GM19397 (cell line): Measurements from ENCODE around the gene HIGD1B.

Source experiments
- ATAC-seq: cut with Tn5 transposase; IDR thresholded peaks from one replicate; pipeline ENCODE4 v1.9.1; 2021; ENCODE audit warnings: mild to moderate bottlenecking, moderate library complexity; ENCODE audit not compliant: unreplicated experiment

Gene HIGD1B

DNA sequence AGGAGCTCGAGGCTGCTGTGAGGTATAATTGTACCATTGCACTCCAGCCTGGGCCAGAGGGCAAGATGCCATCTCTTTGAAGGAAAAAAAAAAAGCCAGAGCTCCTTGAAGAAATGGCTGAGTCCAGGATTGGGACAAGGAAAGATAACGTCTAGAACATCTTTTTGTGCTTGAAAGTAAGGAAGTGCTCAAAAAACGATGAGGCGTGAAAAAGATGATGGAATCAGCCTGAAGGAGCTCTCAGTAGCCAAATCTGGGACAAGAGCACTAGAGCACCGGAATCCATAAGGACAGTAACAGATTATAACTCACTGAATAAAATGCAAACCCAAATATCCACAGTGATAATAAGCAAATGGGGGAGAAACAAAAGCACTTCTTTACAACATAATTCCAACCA, 29.4 kb downstream of the HIGD1B start:
- ATAC-seq: no peak

DNA sequence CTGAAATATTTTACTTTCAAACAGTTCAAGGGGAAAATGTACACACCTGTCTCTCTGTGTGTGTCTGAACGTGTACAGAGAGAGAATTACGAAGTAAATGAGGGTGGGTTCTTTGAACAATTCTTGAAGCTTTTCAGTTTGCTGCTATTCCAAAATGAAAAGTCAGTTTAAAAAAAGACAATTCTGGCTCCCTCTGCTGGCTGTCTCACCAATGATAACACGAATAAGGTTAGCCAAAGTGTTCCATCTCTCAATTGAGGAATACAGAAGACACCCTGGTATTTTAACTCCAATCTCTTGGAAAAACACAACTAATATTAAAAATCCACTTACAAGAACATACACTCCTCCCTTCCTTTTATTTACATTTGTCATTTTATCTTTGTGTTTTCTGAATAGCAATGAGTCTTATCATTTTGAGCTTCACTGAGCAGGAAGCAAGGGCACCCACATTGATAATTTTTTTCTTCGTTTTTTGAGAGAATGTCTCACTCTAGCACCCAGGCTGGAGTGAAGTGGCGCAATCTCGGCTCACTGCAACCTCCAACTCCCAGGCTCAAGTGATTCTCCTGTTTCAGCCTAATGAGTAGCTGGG, 31.0 kb downstream of the HIGD1B start:
- ATAC-seq: no peak

DNA sequence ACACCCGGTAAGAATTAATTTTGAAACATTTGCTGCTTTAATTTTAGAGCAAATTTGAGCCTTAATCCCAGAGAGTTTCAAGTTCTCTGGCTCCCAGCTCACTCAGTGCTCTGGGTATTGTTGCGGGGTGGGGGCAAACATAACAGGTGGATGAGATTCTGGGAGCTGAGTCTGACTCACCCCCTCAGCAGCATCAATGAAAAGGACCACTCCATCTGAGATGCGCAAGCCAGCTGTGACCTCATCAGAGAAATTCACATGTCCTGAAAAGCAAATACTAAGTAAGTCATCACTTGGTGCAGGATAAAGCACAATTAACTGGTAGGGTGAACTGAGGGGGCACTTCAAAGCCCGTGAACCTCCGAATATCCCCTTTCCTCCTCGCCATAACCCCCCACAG, 31.7 kb downstream of the HIGD1B start:
- ATAC-seq: no peak

DNA sequence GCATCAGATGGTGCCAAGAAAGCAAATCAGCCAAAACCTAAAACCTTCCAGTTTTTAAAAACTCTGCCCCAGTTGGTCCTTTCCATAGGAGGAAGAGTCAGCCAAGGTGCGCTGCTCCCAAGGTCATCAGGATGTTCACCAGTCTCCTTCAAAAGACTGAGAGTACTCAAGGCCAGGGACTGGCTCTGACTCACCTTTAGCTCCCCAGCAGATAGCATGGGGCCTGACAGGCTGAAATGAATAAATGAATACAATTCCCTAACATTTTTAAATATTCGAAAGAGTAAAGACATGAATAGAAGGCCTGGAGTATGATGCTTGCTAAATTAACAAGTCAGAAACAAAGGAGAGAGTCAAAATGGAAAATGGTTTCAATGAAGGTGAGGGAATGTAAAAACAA, 32.4 kb downstream of the HIGD1B start:
- no peak for ATAC-seq

DNA sequence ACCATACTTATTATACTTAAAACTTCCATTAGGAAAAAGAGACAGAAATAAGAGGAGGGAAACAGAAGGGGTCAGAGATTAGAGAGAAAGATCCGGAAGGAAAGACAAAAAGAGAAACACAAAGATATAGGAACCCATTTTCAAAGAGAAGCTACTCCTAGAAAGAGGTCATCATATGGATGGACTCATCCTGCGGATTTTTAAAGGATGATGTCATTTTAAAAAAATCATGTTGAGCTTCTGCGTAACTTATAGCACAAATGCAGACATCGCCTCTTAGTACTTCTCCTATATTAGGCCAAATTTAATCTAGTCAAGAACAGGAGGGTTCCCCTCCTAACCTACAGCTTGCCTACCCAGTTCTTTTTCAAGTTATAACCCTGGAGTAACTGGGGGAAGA, 33.5 kb downstream of the HIGD1B start:
- no peak for ATAC-seq

DNA sequence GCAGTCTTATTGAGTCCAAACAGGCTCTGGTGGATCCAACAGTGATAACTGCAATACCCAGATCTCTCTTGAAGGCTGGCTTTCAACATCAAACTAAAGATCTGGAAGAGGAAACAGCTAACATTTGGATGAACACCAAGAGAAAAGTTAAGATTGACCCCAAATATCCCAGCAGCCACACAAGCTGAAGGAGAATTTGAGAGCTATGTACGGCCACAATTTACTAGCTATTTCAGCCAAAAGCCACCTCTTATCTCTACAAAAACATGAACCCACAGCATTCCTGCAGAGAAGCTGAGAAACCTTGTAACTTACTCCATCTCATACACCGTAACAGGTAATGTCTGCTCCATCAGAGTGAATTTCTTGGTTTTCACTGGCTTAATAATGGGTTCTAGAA, 37.3 kb downstream of the HIGD1B start:
- ATAC-seq: no peak

DNA sequence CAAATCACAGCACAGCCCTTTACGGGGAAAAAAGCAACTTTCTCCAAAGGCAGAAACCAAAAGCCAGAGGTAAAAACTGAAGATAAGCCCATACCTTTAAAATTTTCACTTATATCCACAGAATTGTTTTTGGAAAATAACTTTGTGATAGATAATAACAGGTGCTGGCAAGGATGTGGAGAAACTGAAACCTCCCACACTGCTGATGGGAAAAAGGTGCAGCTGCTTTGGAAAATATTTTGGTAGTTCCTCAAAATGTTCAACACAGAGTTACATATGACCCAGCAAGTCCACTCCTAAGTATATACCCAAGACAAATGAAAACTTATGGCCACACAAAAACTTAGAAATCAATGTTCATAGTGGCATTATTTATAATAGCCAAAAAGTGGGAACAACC, 39.3 kb downstream of the HIGD1B start:
- ATAC-seq: no peak

DNA sequence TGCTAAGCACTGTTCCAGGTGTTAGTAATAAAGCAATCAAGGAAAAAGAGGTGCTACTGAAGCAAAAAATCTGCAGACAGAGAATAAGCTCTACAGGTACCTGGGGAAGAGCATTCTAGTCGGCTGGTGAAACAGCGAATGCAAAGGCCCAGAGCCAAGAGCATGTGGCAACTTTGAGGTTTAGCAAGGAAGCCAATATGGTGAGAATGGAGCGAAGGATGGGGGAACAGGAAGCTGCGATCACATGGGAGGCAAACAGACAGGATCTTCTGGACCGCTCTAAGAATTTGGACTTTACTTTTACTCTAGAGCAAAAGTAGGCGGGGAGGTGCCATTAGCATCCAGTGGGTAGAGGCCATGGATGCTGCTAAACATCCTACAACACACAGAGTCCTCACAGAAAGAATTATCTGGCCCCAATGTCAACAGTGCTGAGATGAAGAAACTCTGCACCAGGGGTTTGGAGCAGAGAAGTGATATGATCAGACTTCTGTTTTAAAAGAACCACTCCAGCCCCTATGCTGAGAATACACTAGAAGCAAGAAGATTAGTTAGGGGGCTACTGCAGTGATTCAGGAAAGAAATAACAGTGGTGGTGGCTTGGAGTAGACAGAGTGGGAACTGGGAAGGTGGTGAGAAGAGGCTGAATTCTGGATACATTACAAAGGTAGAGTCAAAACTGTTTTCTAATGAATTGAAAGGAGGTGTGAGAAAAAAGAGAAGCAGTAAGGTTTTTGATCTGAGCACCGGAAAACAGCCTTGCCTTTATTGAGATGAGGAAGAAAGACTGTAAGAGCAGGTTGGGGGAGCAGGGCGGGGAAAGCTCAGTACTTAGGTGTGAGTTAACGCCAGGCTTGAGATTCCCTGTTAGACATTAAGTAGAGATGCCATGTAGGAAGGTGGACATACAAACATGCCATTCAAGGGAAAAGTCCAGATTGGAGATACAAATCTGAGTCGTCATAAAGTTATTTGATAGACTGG, 40.6 kb downstream of the HIGD1B start:
- no peak for ATAC-seq

DNA sequence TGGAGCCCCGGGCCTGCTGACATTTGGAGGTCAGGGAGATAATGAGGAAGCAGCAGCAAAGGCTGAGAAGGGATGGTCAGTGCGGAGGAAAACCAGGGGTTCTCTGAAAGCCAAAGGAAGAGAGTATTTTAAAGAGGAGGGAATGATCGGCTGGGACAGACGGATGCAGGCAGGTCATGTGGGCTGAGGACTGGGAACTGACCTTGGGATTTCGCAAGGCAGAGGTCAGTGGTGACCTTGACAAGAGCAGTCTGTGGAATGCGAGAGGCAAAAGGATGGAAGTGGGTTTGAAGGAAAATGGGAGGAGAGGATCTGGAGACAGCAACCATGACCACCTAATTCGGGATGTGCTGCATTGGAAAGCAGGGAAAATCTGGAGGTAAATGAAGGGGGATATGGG, 41.3 kb downstream of the HIGD1B start:
- ATAC-seq: no peak

DNA sequence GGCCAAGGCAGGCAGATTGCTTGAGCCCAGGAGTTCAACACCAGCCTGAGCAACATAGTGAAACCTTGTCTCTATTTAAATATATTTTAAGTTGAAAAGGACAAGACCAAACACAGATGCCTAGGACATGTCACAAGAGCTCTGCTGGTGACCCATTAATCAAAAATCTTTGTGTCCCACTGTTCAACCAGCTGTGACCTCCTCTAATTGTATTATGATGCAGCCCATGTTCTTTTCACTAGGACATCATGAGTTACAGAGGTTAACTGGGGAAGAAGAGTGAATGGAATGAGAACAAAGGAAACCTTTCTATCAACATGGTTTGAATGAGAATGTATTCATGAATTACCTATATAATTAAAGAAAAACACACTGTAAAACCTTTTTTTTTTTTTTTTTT, 44.6 kb downstream of the HIGD1B start:
- no peak for ATAC-seq

DNA sequence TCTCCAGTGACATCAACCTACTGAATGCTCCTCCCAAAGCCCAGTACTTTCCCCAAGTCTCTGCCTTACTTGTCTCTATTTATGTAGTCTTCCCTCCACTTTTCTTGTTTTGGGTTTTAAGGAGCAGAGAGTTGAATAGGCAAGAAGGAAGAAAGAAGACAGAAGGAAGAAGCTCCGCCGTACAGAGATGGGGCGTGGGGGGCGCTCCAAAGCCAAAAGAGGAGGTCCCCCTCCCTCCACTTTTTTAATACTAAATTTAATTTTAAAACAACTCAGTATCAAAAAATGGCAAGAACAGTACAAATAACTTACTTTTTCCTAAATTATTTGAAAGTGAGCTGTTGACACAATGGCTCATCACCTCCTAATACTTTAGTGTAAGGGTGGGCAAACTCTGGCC, 47.0 kb downstream of the HIGD1B start:
- no peak for ATAC-seq

DNA sequence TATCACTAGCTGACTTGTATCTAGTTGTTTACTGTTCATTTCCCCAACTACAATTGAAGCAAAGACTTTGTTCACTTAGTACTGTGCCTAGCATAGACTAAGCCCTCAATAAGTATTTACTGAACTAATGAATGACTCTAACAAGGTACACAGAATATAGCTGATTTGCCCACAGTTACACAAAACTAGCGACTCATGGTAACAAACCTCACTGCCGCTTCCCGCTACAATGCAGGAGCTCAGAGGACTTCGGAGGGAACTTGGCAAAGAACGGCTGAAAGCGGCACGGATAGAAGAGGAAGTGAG, 51.0 kb downstream of the HIGD1B start:
- ATAC-seq: no peak

DNA sequence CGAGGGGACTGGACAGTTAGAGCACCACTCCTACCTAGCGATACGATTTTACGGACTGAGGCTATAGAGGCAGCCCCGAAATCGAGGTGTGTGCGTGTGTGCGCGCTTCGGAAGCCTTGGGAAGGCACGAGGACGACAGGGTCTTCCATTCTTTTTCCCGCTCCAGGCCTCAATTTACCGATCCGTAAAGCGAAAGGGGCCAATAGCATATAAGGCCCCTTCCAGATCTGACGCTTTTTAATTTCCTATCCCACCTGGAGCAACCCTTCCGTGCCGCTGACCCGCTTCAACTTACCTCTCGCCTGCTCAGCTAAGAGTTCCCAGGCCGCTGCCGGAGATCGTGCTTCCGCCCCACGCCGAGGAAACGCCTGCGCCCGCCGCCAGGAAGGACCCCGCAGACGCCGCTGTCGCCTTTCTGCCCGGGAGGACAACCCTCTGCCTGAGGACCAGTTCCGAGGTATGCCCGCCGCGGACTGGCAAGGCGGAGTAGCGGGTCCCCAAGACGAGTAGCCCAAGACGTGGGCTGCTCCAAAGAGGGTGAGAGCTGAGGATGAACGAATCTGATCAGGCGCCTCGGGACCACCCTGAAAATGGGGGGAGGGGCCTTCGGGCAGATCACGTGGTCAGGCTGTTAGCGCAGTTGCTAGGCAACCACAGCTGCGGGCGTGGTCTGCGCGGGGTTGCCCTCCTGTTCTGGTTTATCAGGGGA, 51.5 kb downstream of the HIGD1B start, which contains the start of gene EFTUD2:
TSS of gene EFTUD2 (minus strand) at position 372 of the 709 bp plus-strand sequence. CDS start 4,924 bp downstream, outside the sequence.
- peak; percentile 75 for ATAC-seq
